ENCODE data around the gene DGKZ. TPM values are rescaled to one million over a fixed set of nuclear protein-coding genes. Genes with fewer than 3 reads are reported as not detected.

The DGKZ gene
- total RNA-seq, 1 donor from 2014 or later: 50.6 TPM

GRCh38 chr11:46381048-46381818 is 34.0 kb downstream of the DGKZ start, which contains the start of gene MDK:
Gene MDK, plus strand, starts transcription at chr11:46381669. Its CDS starts 389 bp downstream, at chr11:46382058.
- Mint-ChIP-seq H3K4me3 (peak within 1 kb of the TSS; percentile 92), H3K27me3 (ENCODE audit: low read depth) (peaks cover 6% of the 10 kb centered on the region), H3K36me3 (peaks cover 9% of the 10 kb centered on the region), H3K9me3 (no peaks in the 10 kb centered on the region), H3K27ac (peak within 1 kb of the TSS; percentile 93), H3K4me1 (peaks cover 19% of the 10 kb centered on the region)
- peak; percentile 67 to 76 for DNase-seq (ENCODE audit: low spot score in 2 of 2, unreplicated experiment in 2 of 2)
- TF ChIP-seq CTCF (IDR thresholded peaks at IDR 0.05; ENCODE audit: unreplicated experiment): no peak

- peaks cover 9% of the 10 kb centered on the region for H3K36me3 Mint-ChIP-seq
- H3K27ac Mint-ChIP-seq: peak overlapping the region; percentile 93
- peak overlapping the region; percentile 92 for H3K4me3 Mint-ChIP-seq
- no peaks in the 10 kb centered on the region for H3K9me3 Mint-ChIP-seq
- no peak for TF ChIP-seq CTCF (IDR thresholded peaks at IDR 0.05; ENCODE audit: unreplicated experiment)
- peaks cover 14% of the 10 kb centered on the region for H3K27me3 Mint-ChIP-seq (ENCODE audit: low read depth)
- H3K4me1 Mint-ChIP-seq: peaks cover 19% of the 10 kb centered on the region
- peak in 1 of 2 experiments; percentile 70 for DNase-seq (ENCODE audit: low spot score in 2 of 2, unreplicated experiment in 2 of 2)
Measured at GRCh38 chr11:46381819-46382645, 34.8 kb downstream of the DGKZ start.

GRCh38 chr11:46382646-46383403 is 35.6 kb downstream of the DGKZ start:
- Mint-ChIP-seq H3K9me3 (no peaks in the 10 kb centered on the region), H3K27ac (peak overlapping the region; percentile 67), H3K4me3 (peak overlapping the region; percentile 92), H3K36me3 (peaks cover 2% of the 10 kb centered on the region), H3K4me1 (peaks cover 19% of the 10 kb centered on the region), H3K27me3 (ENCODE audit: low read depth) (peaks cover 20% of the 10 kb centered on the region)
- peak in 1 of 2 experiments; percentile 57 for DNase-seq (ENCODE audit: low spot score in 2 of 2, unreplicated experiment in 2 of 2)
- TF ChIP-seq CTCF (IDR thresholded peaks at IDR 0.05; ENCODE audit: unreplicated experiment): peak; percentile 60

- Mint-ChIP-seq H3K27me3 (ENCODE audit: low read depth) (peaks cover 25% of the 10 kb centered on the region), H3K36me3 (no peaks in the 10 kb centered on the region), H3K27ac (peak overlapping the region; percentile 67), H3K4me3 (peak overlapping the region; percentile 92), H3K9me3 (no peaks in the 10 kb centered on the region), H3K4me1 (peaks cover 24% of the 10 kb centered on the region)
- no peak for TF ChIP-seq CTCF (IDR thresholded peaks at IDR 0.05; ENCODE audit: unreplicated experiment)
- no peak for DNase-seq (ENCODE audit: low spot score in 2 of 2, unreplicated experiment in 2 of 2)
Measured at GRCh38 chr11:46383404-46383758, 36.1 kb downstream of the DGKZ start.

GRCh38 chr11:46383974-46384701 is 36.9 kb downstream of the DGKZ start:
- peaks cover 29% of the 10 kb centered on the region for H3K4me1 Mint-ChIP-seq

More at GRCh38 chr11:46383974-46384701, 36.9 kb downstream of the DGKZ start:
- no peaks in the 10 kb centered on the region for H3K36me3 Mint-ChIP-seq
- DNase-seq (ENCODE audit: low spot score in 2 of 2, unreplicated experiment in 2 of 2): no peak
- H3K9me3 Mint-ChIP-seq: no peaks in the 10 kb centered on the region
- H3K27ac Mint-ChIP-seq: no peak overlapping the region
- peak overlapping the region; percentile 92 for H3K4me3 Mint-ChIP-seq
- peaks cover 33% of the 10 kb centered on the region for H3K27me3 Mint-ChIP-seq (ENCODE audit: low read depth)
- TF ChIP-seq CTCF (IDR thresholded peaks at IDR 0.05; ENCODE audit: unreplicated experiment): no peak
